Activated naive CD4-positive, alpha-beta T cell treated with Interleukin-2 at 50 U/mL for 16 hours (primary cell): ENCODE measurements around the gene AUTS2.

ENCODE experiments used
- DNase-seq: peaks from one replicate; pipeline ENCODE4 v3.0.0-alpha.2; 2020

AUTS2 gene

GRCh38 chr7:70298780-70299471 is 700.7 kb downstream of the AUTS2 start:
- DNase-seq, result no peak

- DNase-seq, result no peak
Measured at GRCh38 chr7:70299472-70299807, 701.2 kb downstream of the AUTS2 start.

GRCh38 chr7:70301673-70302185 is 703.5 kb downstream of the AUTS2 start:
- no peak for DNase-seq

- DNase-seq, result no peak
Measured at GRCh38 chr7:70303309-70303708, 705.0 kb downstream of the AUTS2 start.

GRCh38 chr7:70303780-70304179 is 705.5 kb downstream of the AUTS2 start:
- DNase-seq, result no peak

- DNase-seq, result no peak
Measured at GRCh38 chr7:70306173-70306572, 707.9 kb downstream of the AUTS2 start.

GRCh38 chr7:70307544-70308106 is 709.4 kb downstream of the AUTS2 start:
- no peak for DNase-seq

GRCh38 chr7:70312336-70312735 is 714.1 kb downstream of the AUTS2 start:
- no peak for DNase-seq

- no peak for DNase-seq
Measured at GRCh38 chr7:70313271-70313670, 715.0 kb downstream of the AUTS2 start.

- DNase-seq, result no peak
Measured at GRCh38 chr7:70313687-70314086, 715.4 kb downstream of the AUTS2 start.

- DNase-seq, result no peak
Measured at GRCh38 chr7:70314221-70314620, 715.9 kb downstream of the AUTS2 start.

- no peak for DNase-seq
Measured at GRCh38 chr7:70316745-70317144, 718.5 kb downstream of the AUTS2 start.

- DNase-seq, result no peak
Measured at GRCh38 chr7:70317356-70317755, 719.1 kb downstream of the AUTS2 start.

GRCh38 chr7:70318511-70318910 is 720.2 kb downstream of the AUTS2 start:
- no peak for DNase-seq

- no peak for DNase-seq
Measured at GRCh38 chr7:70319057-70319456, 720.8 kb downstream of the AUTS2 start.

- DNase-seq, result no peak
Measured at GRCh38 chr7:70321016-70321590, 722.8 kb downstream of the AUTS2 start.

GRCh38 chr7:70322856-70323255 is 724.6 kb downstream of the AUTS2 start:
- DNase-seq, result no peak

- no peak for DNase-seq
Measured at GRCh38 chr7:70325509-70326101, 727.3 kb downstream of the AUTS2 start.

GRCh38 chr7:70334295-70334694 is 736.0 kb downstream of the AUTS2 start:
- no peak for DNase-seq

- DNase-seq, result no peak
Measured at GRCh38 chr7:70334871-70335270, 736.6 kb downstream of the AUTS2 start.

GRCh38 chr7:70336536-70336935 is 738.3 kb downstream of the AUTS2 start:
- no peak for DNase-seq

- no peak for DNase-seq
Measured at GRCh38 chr7:70338015-70338414, 739.7 kb downstream of the AUTS2 start.

GRCh38 chr7:70340236-70340635 is 742.0 kb downstream of the AUTS2 start:
- DNase-seq, result no peak

GRCh38 chr7:70341446-70341845 is 743.2 kb downstream of the AUTS2 start:
- DNase-seq, result no peak
